ENCODE measurements around the gene EPB41L3.
"Not testable (repeated sequence)": the region's sequence is repeated elsewhere in the genome, so short reads cannot be mapped to it uniquely, and the experiment has no call there.

Gene EPB41L3

DNA sequence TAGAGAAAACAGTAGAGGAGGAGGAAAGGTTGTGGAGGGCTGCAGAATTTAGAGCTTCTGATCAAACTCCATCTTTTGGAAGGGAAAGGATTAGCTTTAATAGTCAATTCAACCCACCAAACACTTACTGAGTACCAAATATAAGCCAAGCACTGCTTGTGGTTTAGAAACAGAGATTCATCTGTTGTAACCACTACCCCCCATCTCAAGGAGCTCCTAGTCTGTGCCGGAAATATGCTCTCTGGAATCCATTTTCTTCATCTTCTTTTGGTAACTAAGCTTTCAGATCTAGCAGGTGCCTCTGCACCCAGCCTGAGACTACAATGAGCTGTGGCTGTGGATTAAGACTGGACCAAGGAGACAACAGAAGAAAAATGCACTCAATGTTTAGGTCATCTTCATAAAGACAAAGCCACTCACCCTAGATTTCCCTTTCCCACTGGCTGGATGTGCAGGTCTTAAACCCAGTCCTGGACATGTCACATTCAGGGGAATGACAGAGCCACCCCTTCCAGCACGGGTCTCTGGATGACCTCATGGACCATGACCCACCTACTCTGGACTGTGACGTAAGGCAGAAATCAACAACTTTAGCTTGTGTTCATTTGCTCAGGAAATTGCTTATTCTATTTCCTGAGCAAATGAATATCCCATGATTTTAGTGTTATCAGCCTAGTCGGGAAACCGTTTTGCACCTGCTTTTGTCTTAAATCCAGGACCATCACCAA is 52.9 kb downstream of the EPB41L3 start:
- DNase-seq: no peak

- no peak for DNase-seq
Measured at GRCh38 chr18:5488844-5489243, 55.0 kb downstream of the EPB41L3 start.

DNA sequence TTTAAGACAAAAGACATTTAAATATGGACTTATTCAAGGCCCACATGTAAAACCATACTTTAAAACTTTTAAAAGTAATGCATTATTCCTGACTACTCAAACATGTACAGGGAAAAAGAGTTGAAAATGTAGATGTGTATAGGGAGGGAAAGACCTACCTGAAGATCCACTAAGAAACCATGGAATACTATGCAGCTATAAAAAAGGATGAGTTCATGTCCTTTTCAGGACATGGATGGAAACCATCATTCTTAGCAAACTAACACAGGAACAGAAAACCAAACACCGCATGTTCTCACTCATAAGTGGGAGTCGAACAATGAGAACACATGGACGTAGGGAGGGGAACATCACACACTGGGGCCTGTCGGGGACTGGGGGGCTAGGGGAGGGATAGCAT is 55.8 kb downstream of the EPB41L3 start:
- not testable (repeated sequence) for DNase-seq

GRCh38 chr18:5484526-5484925 is 59.3 kb downstream of the EPB41L3 start:
- no peak for DNase-seq

DNA sequence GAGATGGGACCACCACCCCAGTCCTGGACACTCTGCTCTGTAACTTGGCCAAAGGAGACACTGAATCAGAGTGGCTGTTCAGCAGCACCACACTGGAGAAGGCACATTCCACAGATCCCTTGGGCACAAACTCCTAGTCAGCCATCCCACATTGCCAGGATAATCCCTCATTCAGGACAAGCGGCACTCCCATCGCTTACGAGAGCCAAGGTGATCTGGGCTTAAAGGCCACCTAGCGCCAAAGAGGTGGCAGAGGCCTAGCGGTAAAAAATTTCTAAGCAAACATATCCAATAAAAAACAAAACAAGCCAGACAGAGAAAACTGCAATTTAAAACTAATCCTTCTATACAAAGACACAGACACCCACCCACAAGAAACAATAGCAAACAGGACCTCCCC is 62.2 kb downstream of the EPB41L3 start:
- no peak for DNase-seq

- DNase-seq: no peak
Measured at GRCh38 chr18:5478261-5478660, 65.5 kb downstream of the EPB41L3 start.

DNA sequence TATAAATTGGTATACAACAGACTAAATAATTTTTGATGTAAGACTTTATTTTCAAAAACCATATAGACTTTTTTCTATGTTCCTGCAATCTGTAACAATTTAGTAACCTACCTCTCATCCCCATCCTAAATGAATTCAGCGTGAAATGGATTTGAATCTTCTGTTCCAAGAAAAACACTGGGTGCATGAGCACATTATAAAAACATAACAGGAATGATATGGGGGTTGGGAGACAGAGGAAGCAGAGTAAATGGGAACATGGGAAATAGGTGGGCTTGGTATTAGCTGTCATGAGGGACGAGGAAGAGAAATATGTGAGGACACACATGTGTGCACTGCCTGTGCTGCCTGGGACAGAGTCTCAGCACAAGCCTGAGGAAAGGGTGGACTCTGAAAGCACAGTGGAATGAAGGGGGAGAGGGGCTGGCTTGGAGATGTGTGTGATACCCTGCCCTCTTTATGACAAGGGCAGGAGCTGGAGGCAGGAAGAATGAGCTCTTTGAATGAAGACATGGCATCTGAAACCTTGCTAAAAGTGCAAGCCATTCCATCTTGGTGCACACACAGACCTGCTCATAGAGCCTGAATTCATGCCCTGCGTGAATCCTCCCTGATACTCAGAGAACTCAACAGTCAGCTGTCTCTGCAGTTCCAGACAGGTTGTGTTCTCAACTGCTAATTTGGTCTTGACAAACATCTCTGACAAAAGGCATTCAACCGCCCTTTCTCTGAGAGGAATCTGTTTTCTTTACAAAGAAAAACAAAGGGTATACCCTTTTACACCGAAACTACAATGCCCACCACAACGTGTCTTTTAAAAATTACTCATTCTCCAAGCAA is 66.6 kb downstream of the EPB41L3 start:
- DNase-seq: peak; percentile 14

DNA sequence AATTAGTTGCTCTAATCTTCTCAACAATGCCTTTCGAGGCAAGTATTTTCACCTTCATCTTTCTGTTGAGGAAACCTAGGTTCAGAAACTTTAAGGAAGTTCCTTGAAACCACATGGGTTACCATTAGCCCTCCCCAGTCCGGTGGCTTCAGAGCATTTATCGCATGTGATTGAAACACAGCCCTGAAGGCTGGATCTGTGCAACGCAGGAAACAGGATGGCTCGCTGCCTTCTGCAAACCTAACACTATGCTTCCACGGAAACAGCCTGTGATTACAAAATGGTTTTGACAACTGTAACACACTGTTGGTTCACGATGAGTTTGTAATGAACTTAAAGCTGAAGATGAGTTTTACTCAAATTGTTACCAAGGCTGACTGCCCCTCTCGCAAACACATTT is 68.5 kb downstream of the EPB41L3 start:
- DNase-seq: no peak

GRCh38 chr18:5469340-5469739 is 74.5 kb downstream of the EPB41L3 start:
- peak; percentile 30 for DNase-seq

GRCh38 chr18:5468394-5468793 is 75.4 kb downstream of the EPB41L3 start:
- no peak for DNase-seq

DNA sequence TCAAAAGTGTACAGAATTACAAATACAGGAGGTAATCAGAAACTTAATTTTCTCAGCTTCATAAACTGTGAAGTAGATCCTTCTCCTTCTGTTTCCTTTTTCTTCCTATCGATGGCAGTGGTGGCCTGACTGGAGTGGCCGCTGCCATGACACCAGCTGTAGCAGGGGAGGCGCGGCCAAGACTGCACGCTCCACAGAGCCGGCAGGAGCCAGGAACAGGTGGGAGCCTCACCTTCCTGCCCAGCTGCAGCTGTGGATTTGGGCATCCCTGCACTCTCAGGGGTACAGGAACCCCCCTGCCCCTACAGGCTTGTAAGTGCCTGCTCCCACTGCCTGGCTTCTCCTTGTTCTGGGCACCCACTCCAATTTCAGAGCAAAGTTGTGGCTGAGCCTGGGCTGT is 76.1 kb downstream of the EPB41L3 start:
- no peak for DNase-seq

- no peak for DNase-seq
Measured at GRCh38 chr18:5466256-5466655, 77.5 kb downstream of the EPB41L3 start.

DNA sequence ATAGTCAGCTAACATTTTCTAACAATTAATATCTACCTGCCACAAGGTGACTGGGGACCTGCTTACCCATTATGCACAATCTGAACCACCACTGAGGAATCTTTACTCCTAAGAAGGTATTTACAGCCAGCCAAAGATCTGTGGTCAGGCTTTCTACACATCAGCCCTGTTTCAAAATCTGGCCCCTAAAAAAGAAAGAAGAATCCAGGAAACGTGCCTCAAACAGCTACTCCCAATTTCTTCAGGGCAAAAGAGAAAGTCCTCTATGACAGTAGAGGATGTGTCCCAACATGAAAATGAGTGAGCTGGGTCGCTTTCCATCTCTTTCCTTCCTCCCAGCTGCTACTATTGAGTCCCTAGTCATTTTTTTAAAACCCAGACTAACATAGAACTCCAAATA is 79.5 kb downstream of the EPB41L3 start:
- no peak for DNase-seq

DNA sequence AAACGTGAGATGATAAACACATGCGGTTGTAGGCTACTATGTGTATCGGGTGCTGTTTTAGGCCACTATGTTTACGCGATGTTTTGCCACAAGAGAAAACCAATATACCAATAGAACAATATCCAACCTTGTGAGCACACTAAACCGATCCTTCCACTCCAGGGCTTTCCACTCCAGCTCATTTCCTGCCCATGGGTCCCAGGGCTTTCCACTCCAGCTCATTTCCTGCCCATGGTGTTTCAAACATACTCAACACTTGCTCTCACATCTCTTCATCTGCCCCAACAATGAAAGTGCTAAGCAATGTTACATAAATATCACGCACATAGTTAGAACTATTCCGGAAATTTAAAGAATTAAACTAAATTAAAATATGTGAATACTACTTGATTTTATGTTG is 80.0 kb downstream of the EPB41L3 start:
- DNase-seq: no peak

GRCh38 chr18:5463390-5463789 is 80.4 kb downstream of the EPB41L3 start:
- DNase-seq: no peak

DNA sequence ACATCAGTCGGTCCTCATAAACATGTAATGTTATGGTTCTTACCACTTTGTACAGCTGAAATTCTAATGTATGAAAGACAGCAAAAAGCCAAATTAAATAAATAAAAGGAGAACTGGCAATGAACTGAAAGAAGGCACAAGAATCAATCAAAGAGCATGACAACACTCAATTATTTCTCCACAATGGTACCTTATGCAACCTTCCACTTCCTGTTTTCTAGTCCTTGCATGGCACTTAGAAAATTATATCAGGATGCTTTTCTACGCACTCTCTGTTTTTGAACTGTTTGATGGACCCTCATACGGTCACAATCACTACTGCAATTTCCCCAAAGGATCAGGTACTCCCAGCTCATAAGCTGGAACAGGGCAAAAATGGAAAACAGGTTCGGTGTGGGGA is 81.6 kb downstream of the EPB41L3 start:
- no peak for DNase-seq

GRCh38 chr18:5461041-5461440 is 82.8 kb downstream of the EPB41L3 start:
- no peak for DNase-seq

GRCh38 chr18:5457462-5457957 is 86.3 kb downstream of the EPB41L3 start:
- DNase-seq: no peak

DNA sequence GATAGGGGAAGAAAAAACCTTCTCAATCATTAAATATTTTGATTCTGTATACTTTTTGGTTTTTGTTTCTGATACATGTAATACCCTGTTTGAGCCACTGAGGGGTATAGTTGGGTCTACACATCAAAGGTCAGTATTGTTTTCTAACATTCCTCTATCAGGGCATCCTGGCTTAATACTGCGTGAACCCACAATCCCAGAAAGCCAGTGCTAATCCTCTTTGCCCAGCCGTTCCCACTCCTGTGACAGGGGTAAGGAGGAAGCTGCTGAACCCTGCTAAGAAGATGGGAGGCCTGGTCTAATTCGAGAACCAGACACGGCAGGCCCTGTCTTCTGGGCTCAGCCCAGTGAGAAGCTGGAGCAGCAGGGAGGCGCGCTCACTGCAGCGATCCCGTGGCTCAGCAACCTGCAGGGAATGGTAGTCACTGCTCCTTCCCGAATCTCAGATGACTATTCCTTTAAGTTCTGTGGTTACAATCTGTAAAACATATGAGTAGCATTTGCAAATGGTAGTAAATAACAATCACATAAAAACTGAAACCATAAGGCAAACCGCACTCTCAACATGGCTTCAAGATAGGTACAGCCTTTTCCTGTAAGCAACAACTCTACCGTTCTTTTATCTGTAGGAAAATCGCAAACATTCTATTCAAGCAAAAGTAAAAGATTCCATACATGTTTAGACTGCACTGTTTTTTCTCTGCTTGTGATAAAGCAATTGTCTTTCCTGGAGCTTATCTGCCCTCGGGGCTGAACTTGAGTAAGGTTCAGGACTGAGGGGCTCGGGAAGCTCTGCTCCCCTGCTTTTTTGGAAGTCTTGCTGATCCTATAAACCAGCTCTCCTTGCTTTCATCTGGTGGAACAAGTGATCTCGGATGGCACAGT is 87.0 kb downstream of the EPB41L3 start:
- DNase-seq: no peak

DNA sequence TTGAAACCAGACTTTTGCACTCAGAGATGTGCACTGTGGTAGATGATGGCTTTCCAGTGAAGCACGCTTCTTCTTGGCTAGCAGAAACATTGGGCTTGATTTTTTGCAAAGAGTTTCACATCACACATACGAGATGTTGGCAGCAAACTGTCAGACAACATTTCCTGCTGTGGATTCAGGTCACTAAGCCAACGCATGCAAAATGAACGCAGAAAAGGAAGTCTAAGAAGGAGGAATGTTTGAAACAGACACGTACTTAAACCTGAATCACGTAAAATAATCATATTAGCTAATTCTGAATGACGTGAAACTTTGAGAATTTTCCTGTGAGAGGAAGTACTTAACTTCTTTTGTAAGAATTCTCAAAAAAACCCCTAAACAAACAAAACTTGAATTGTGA is 88.1 kb downstream of the EPB41L3 start:
- DNase-seq: no peak

GRCh38 chr18:5452943-5453443 is 90.8 kb downstream of the EPB41L3 start:
- no peak for DNase-seq

DNA sequence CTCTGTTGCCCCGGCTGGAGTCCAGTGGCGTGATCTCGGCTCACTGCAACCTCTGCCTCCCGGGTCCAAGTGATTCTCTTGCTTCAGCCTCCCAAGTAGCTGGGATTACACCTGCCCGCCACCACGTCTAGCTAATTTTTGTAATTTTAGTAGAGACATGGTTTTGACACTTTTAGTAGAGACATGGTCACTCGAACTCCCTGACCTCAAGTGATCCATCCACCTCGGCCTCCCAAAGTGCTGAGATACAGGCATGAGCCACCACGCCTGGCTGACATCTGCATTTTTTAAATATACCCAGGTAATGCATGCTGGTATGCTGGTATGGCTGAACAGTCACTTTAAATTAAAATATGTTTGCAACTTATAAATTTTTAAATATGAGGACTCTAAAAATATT is 91.9 kb downstream of the EPB41L3 start:
- no peak for DNase-seq

DNA sequence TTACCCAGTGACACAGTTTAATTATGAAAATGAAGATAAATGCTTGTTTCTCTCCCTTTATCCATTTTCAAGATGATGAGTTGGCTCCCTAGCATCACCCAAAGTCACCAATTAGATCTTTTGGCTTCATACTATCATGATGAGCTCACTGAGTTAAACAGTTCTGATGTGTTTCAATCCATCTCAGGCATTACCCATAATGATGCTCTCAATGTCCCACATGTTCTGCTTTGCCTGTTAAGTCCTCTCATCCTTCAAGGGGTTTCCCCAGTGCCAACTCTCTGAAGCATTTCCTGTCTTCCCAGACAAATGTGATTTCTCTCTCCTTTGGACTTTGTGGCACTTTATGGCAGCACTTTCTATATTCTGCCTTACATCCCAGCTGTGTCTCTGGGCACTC is 92.6 kb downstream of the EPB41L3 start:
- DNase-seq: no peak

Data from NCI-H2029 treated with DMSO at 0.1 percent for 48 hours (cell line).